ENCODE measurements around the gene SNX33.
"Not testable (repeated sequence)": the region's sequence is repeated elsewhere in the genome, so short reads cannot be mapped to it uniquely, and the experiment has no call there.

SNX33 gene

GRCh38 chr15:75702436-75702835 lies 54.7 kb downstream of the SNX33 start:
- no peak for DNase-seq

GRCh38 chr15:75703440-75704262 lies 55.9 kb downstream of the SNX33 start:
- DNase-seq, result not testable (repeated sequence)

- no peak for DNase-seq
These were observed 56.5 kb downstream of the SNX33 start for GRCh38 chr15:75704263-75704615.

- no peak for DNase-seq
These were observed 56.9 kb downstream of the SNX33 start for GRCh38 chr15:75704618-75705017.

GRCh38 chr15:75705375-75705774 lies 57.7 kb downstream of the SNX33 start:
- not testable (repeated sequence) for DNase-seq

GRCh38 chr15:75705854-75706681 lies 58.4 kb downstream of the SNX33 start:
- DNase-seq, result no peak

GRCh38 chr15:75706682-75706954 lies 58.9 kb downstream of the SNX33 start:
- DNase-seq, result no peak

GRCh38 chr15:75709458-75709857 lies 61.7 kb downstream of the SNX33 start:
- not testable (repeated sequence) for DNase-seq

- not testable (repeated sequence) for DNase-seq
These were observed 63.2 kb downstream of the SNX33 start for GRCh38 chr15:75710874-75711273.

GRCh38 chr15:75711495-75711894 lies 63.8 kb downstream of the SNX33 start:
- DNase-seq, result not testable (repeated sequence)

Measured in activated naive CD4-positive, alpha-beta T cell treated with anti-CD3 and anti-CD28 coated beads, Interleukin-2, amount 50 U/mL, for 16 hours (primary cell).